ENCODE data around the gene FAAH2.

FAAH2 gene, protein sequence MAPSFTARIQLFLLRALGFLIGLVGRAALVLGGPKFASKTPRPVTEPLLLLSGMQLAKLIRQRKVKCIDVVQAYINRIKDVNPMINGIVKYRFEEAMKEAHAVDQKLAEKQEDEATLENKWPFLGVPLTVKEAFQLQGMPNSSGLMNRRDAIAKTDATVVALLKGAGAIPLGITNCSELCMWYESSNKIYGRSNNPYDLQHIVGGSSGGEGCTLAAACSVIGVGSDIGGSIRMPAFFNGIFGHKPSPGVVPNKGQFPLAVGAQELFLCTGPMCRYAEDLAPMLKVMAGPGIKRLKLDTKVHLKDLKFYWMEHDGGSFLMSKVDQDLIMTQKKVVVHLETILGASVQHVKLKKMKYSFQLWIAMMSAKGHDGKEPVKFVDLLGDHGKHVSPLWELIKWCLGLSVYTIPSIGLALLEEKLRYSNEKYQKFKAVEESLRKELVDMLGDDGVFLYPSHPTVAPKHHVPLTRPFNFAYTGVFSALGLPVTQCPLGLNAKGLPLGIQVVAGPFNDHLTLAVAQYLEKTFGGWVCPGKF

GRCh38 chrX:57286507-57287251 lies at the start of gene FAAH2:
FAAH2 (plus strand) TSS chrX:57286706; CDS start chrX:57286826, 120 bp downstream.
- H3K9me3 ChIP-seq (ENCODE audit: insufficient read depth, low read length, severe bottlenecking): no peaks in the 10 kb centered on the region
- H3K79me2 ChIP-seq (ENCODE audit: insufficient read depth, low read length): no peaks in the 10 kb centered on the region
- DNase-seq (no peak), ATAC-seq (ENCODE audit: insufficient read depth, low read depth) (no peak; the same call in 2 of the 3 replicates)
- H3K4me3 ChIP-seq (ENCODE audit: low read depth in 1 of 2, low read length in 2 of 2): no peak within 1 kb of the TSS
- no peak for TF ChIP-seq EZH2 (IDR thresholded peaks at IDR 0.05; ENCODE audit: borderline replicate concordance, low read depth, low read length, severe bottlenecking)
- TF ChIP-seq, protein P1, sequence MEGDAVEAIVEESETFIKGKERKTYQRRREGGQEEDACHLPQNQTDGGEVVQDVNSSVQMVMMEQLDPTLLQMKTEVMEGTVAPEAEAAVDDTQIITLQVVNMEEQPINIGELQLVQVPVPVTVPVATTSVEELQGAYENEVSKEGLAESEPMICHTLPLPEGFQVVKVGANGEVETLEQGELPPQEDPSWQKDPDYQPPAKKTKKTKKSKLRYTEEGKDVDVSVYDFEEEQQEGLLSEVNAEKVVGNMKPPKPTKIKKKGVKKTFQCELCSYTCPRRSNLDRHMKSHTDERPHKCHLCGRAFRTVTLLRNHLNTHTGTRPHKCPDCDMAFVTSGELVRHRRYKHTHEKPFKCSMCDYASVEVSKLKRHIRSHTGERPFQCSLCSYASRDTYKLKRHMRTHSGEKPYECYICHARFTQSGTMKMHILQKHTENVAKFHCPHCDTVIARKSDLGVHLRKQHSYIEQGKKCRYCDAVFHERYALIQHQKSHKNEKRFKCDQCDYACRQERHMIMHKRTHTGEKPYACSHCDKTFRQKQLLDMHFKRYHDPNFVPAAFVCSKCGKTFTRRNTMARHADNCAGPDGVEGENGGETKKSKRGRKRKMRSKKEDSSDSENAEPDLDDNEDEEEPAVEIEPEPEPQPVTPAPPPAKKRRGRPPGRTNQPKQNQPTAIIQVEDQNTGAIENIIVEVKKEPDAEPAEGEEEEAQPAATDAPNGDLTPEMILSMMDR (IDR thresholded peaks at IDR 0.05; ENCODE audit: borderline replicate concordance, extremely low read depth, low read length, poor library complexity, severe bottlenecking): no peak
- H2AFZ ChIP-seq (ENCODE audit: low read depth, low read length): no peak within 1 kb of the TSS
- H4K20me1 ChIP-seq (ENCODE audit: insufficient read depth, low read length): no peaks in the 10 kb centered on the region
- H3K27ac ChIP-seq (ENCODE audit: low read length): no peak within 1 kb of the TSS
- no peaks in the 10 kb centered on the region for H3K27me3 ChIP-seq (ENCODE audit: insufficient read depth, low read length, poor library complexity)
- no peaks in the 10 kb centered on the region for H3K36me3 ChIP-seq (ENCODE audit: insufficient read depth, low read length)
- H3K4me1 ChIP-seq (ENCODE audit: insufficient read depth, low read length): peaks cover 16% of the 10 kb centered on the region
- no peak within 1 kb of the TSS for H3K4me2 ChIP-seq (ENCODE audit: insufficient read depth, low read length)
- no peak within 1 kb of the TSS for H3K9ac ChIP-seq (ENCODE audit: low read depth, low read length)

DNA sequence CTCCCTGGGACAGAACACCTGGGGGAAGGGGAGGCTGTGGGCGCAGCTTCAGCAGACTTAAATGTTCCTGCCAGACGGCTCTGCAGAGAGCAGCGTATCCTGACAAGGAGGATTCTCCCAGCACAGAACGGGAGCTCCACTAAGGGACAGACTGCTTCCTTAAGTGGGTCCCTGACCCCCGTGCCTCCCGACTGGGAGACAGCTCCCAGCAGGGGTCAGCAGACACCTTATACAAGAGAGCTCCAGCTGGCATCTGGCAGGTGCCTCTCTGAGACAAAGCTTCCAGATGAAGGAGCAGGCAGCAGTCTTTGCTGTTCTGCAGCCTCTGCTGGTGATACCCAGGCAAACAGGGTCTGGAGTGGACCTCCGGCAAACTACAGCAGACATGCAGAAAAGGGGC lies 44.5 kb upstream of the FAAH2 start:
- H3K4me3 ChIP-seq (ENCODE audit: low read depth in 1 of 2, low read length in 2 of 2): no peak overlapping the region
- H3K36me3 ChIP-seq (ENCODE audit: insufficient read depth, low read length): peaks cover 4% of the 10 kb centered on the region; the same call in 1 of the 2 replicates
- no peak overlapping the region for H3K27ac ChIP-seq (ENCODE audit: low read length)
- H3K79me2 ChIP-seq (ENCODE audit: insufficient read depth, low read length): no peaks in the 10 kb centered on the region
- no peak overlapping the region for H2AFZ ChIP-seq (ENCODE audit: low read depth, low read length)
- H3K9ac ChIP-seq (ENCODE audit: low read depth, low read length): no peak overlapping the region
- DNase-seq (no peak), ATAC-seq (ENCODE audit: insufficient read depth, low read depth) (no peak)
- H4K20me1 ChIP-seq (ENCODE audit: insufficient read depth, low read length): no peaks in the 10 kb centered on the region
- TF ChIP-seq, protein P1 (IDR thresholded peaks at IDR 0.05; ENCODE audit: borderline replicate concordance, extremely low read depth, low read length, poor library complexity, severe bottlenecking): no peak
- TF ChIP-seq EZH2 (IDR thresholded peaks at IDR 0.05; ENCODE audit: borderline replicate concordance, low read depth, low read length, severe bottlenecking): no peak
- H3K4me2 ChIP-seq (ENCODE audit: insufficient read depth, low read length): no peak overlapping the region
- H3K27me3 ChIP-seq (ENCODE audit: insufficient read depth, low read length, poor library complexity): no peaks in the 10 kb centered on the region
- no peaks in the 10 kb centered on the region for H3K4me1 ChIP-seq (ENCODE audit: insufficient read depth, low read length)
- no peaks in the 10 kb centered on the region for H3K9me3 ChIP-seq (ENCODE audit: insufficient read depth, low read length, severe bottlenecking)

DNA sequence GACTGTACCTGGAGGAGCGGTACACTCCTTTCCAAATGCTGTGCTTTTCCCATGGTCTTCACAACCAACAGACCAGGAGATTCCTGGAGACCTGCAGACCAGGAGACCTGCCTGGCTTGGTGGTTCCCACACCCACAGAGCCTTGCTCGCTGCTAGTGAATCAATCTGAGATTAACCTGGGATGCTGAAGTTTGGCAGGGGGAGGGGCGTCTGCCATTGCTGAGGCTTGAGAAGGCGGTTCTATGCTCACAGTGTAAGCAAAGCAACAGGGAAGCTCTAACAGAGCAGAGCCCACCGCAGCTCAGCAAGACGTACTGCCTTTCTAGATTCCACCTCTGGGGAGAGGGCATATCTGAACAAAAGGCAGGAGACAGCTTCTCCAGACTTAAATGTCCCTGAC lies 34.5 kb upstream of the FAAH2 start:
- Histone ChIP-seq H3K9me3 (ENCODE audit: insufficient read depth, low read length, severe bottlenecking) (no peaks in the 10 kb centered on the region), H3K36me3 (ENCODE audit: insufficient read depth, low read length) (no peaks in the 10 kb centered on the region), H3K27me3 (ENCODE audit: insufficient read depth, low read length, poor library complexity) (no peaks in the 10 kb centered on the region)

More for the DNA sequence above, 34.5 kb upstream of the FAAH2 start:
- no peak overlapping the region for H2AFZ ChIP-seq (ENCODE audit: low read depth, low read length)
- no peaks in the 10 kb centered on the region for H4K20me1 ChIP-seq (ENCODE audit: insufficient read depth, low read length)
- H3K4me3 ChIP-seq (ENCODE audit: low read depth in 1 of 2, low read length in 2 of 2): no peak overlapping the region
- H3K27ac ChIP-seq (ENCODE audit: low read length): no peak overlapping the region
- H3K4me2 ChIP-seq (ENCODE audit: insufficient read depth, low read length): no peak overlapping the region
- no peaks in the 10 kb centered on the region for H3K4me1 ChIP-seq (ENCODE audit: insufficient read depth, low read length)
- DNase-seq: no peak
- H3K9ac ChIP-seq (ENCODE audit: low read depth, low read length): no peak overlapping the region
- H3K79me2 ChIP-seq (ENCODE audit: insufficient read depth, low read length): no peaks in the 10 kb centered on the region
- no peak for TF ChIP-seq EZH2 (IDR thresholded peaks at IDR 0.05; ENCODE audit: borderline replicate concordance, low read depth, low read length, severe bottlenecking)
- TF ChIP-seq, protein P1 (IDR thresholded peaks at IDR 0.05; ENCODE audit: borderline replicate concordance, extremely low read depth, low read length, poor library complexity, severe bottlenecking): no peak
- no peak for ATAC-seq (ENCODE audit: insufficient read depth, low read depth)

Measured in DND-41 (cell line).